ENCODE results near the gene CCDC175.
A peak's percentile ranks its signal among the peaks of the same experiment; 100 is the strongest.

CCDC175 gene

GRCh38 chr14:59458486-59458885, 118.1 kb downstream of the CCDC175 start:
- no peak for ATAC-seq
- TF ChIP-seq ZC3H10 (CRISPR knock-in tag; IDR thresholded peaks at IDR 0.05): no peak
- no peak for TF ChIP-seq ZFP30 (CRISPR knock-in tag; IDR thresholded peaks at IDR 0.05)
- no peak for TF ChIP-seq GLIS3 (CRISPR knock-in tag; IDR thresholded peaks at IDR 0.05)
- TF ChIP-seq PPARA (CRISPR knock-in tag; IDR thresholded peaks at IDR 0.05; ENCODE audit: borderline replicate concordance): no peak
- TF ChIP-seq POU6F1 (CRISPR knock-in tag; IDR thresholded peaks at IDR 0.05; ENCODE audit: borderline replicate concordance, low read depth): no peak
- TF ChIP-seq, protein P1, sequence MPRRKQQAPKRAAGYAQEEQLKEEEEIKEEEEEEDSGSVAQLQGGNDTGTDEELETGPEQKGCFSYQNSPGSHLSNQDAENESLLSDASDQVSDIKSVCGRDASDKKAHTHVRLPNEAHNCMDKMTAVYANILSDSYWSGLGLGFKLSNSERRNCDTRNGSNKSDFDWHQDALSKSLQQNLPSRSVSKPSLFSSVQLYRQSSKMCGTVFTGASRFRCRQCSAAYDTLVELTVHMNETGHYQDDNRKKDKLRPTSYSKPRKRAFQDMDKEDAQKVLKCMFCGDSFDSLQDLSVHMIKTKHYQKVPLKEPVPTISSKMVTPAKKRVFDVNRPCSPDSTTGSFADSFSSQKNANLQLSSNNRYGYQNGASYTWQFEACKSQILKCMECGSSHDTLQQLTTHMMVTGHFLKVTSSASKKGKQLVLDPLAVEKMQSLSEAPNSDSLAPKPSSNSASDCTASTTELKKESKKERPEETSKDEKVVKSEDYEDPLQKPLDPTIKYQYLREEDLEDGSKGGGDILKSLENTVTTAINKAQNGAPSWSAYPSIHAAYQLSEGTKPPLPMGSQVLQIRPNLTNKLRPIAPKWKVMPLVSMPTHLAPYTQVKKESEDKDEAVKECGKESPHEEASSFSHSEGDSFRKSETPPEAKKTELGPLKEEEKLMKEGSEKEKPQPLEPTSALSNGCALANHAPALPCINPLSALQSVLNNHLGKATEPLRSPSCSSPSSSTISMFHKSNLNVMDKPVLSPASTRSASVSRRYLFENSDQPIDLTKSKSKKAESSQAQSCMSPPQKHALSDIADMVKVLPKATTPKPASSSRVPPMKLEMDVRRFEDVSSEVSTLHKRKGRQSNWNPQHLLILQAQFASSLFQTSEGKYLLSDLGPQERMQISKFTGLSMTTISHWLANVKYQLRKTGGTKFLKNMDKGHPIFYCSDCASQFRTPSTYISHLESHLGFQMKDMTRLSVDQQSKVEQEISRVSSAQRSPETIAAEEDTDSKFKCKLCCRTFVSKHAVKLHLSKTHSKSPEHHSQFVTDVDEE (CRISPR knock-in tag; IDR thresholded peaks at IDR 0.05): no peak
- no peak for TF ChIP-seq CSDC2 (CRISPR knock-in tag; IDR thresholded peaks at IDR 0.05)
- TF ChIP-seq ZNF8 (CRISPR knock-in tag; IDR thresholded peaks at IDR 0.05): no peak
- no peak for TF ChIP-seq ZNF70 (CRISPR knock-in tag; IDR thresholded peaks at IDR 0.05)
- no peak for TF ChIP-seq ZNF565 (CRISPR knock-in tag; conservative IDR thresholded peaks at IDR 0.05; ENCODE audit: low read depth)
- TF ChIP-seq ARNTL (CRISPR knock-in tag; IDR thresholded peaks at IDR 0.05; ENCODE audit: borderline replicate concordance, low read depth): no peak
- no peak for TF ChIP-seq ZFP3 (CRISPR knock-in tag; IDR thresholded peaks at IDR 0.05)
- TF ChIP-seq ISL1 (CRISPR knock-in tag; IDR thresholded peaks at IDR 0.05): no peak
- no peak for TF ChIP-seq ESRRG (CRISPR knock-in tag; IDR thresholded peaks at IDR 0.05)
- no peak for TF ChIP-seq SNAI2 (CRISPR knock-in tag; IDR thresholded peaks at IDR 0.05)
- no peak for TF ChIP-seq BACH2 (CRISPR knock-in tag; IDR thresholded peaks at IDR 0.05; ENCODE audit: borderline replicate concordance)
- TF ChIP-seq PATZ1 (CRISPR knock-in tag; IDR thresholded peaks at IDR 0.05; ENCODE audit: borderline replicate concordance): no peak
- TF ChIP-seq CREB5 (CRISPR knock-in tag; IDR thresholded peaks at IDR 0.05; ENCODE audit: low read depth): no peak
- TF ChIP-seq TCF4 (CRISPR knock-in tag; IDR thresholded peaks at IDR 0.05; ENCODE audit: borderline replicate concordance): no peak
- TF ChIP-seq TOX (CRISPR knock-in tag; IDR thresholded peaks at IDR 0.05; ENCODE audit: borderline replicate concordance): no peak

- TF ChIP-seq TOX (CRISPR knock-in tag; IDR thresholded peaks at IDR 0.05; ENCODE audit: borderline replicate concordance): no peak
- peak; percentile 34 for ATAC-seq
These were observed 121.2 kb downstream of the CCDC175 start for GRCh38 chr14:59455411-59455810.
